Measurements from ENCODE around the gene MED6. TPM values are rescaled to one million over a fixed set of nuclear protein-coding genes. Genes with fewer than 3 reads are reported as not detected.
A peak's percentile ranks its signal among the peaks of the same experiment; 100 is the strongest.

MED6 gene
- total and polyA plus RNA-seq, 2 experiments from 2014 or later = 49.2 to 49.6 TPM

DNA sequence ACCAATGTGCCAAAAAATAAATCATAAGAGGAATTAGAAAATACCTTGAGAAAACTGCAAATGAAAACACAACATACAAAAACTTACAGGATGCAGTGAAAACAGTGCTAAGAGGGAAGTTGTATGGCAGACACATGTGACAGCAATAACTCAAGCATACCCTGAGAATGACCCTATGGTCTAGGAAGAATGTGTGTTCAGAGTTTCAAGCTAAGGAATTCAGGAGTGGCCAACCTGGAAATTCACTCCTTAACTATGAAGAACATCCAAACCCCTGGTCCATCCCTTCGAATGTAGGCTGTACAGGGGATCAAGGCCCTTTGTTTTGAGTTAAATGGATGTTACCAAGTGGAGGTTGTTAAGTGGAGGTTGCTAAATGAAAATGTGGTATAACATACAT, 24.5 kb upstream of the MED6 start:
- H3K27ac Mint-ChIP-seq = no peak overlapping the region
- TF ChIP-seq JUNB (IDR thresholded peaks at IDR 0.05; ENCODE audit: unreplicated experiment) = no peak
- no peak for TF ChIP-seq ZNF114 (CRISPR knock-in tag; IDR thresholded peaks at IDR 0.05)
- TF ChIP-seq, protein P1, sequence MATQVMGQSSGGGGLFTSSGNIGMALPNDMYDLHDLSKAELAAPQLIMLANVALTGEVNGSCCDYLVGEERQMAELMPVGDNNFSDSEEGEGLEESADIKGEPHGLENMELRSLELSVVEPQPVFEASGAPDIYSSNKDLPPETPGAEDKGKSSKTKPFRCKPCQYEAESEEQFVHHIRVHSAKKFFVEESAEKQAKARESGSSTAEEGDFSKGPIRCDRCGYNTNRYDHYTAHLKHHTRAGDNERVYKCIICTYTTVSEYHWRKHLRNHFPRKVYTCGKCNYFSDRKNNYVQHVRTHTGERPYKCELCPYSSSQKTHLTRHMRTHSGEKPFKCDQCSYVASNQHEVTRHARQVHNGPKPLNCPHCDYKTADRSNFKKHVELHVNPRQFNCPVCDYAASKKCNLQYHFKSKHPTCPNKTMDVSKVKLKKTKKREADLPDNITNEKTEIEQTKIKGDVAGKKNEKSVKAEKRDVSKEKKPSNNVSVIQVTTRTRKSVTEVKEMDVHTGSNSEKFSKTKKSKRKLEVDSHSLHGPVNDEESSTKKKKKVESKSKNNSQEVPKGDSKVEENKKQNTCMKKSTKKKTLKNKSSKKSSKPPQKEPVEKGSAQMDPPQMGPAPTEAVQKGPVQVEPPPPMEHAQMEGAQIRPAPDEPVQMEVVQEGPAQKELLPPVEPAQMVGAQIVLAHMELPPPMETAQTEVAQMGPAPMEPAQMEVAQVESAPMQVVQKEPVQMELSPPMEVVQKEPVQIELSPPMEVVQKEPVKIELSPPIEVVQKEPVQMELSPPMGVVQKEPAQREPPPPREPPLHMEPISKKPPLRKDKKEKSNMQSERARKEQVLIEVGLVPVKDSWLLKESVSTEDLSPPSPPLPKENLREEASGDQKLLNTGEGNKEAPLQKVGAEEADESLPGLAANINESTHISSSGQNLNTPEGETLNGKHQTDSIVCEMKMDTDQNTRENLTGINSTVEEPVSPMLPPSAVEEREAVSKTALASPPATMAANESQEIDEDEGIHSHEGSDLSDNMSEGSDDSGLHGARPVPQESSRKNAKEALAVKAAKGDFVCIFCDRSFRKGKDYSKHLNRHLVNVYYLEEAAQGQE (IDR thresholded peaks at IDR 0.05; ENCODE audit: unreplicated experiment) = no peak
- peaks cover 51% of the 10 kb centered on the region for H3K36me3 Mint-ChIP-seq (ENCODE audit: low read depth)

DNA sequence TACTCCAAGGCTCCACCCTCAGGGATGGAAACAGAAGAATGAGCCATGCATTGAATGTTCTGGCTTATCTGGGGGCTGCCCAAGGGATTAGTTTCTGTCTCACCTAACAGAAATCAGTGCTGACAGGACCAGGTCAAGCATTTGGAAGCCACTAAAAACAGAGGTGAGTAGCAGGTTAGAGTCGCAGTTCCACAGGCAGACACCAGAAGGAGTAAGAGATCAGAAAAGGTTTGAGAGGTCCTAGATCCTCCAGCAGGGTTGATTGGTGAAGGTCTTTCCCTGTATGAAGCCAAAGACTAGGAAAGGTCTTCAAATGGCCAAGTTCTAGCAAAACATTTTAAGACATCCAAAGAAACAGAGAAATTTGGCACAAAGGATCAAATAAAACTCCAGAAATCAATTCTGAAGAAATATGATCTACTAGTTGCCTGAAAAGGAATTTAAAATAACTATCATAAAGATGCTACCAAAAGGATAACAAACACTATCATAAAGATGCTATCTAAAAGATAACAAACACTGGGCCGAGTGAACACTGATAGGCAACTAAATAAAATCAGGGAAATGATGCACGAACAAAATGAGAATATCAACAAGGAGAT, 21.8 kb upstream of the MED6 start:
- ATAC-seq = peak; percentile 99
- TF ChIP-seq, protein P2, sequence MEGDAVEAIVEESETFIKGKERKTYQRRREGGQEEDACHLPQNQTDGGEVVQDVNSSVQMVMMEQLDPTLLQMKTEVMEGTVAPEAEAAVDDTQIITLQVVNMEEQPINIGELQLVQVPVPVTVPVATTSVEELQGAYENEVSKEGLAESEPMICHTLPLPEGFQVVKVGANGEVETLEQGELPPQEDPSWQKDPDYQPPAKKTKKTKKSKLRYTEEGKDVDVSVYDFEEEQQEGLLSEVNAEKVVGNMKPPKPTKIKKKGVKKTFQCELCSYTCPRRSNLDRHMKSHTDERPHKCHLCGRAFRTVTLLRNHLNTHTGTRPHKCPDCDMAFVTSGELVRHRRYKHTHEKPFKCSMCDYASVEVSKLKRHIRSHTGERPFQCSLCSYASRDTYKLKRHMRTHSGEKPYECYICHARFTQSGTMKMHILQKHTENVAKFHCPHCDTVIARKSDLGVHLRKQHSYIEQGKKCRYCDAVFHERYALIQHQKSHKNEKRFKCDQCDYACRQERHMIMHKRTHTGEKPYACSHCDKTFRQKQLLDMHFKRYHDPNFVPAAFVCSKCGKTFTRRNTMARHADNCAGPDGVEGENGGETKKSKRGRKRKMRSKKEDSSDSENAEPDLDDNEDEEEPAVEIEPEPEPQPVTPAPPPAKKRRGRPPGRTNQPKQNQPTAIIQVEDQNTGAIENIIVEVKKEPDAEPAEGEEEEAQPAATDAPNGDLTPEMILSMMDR (conservative IDR thresholded peaks at IDR 0.05; ENCODE audit: low read depth in 2 of 2) = peak; percentile 80 to 93
- TF ChIP-seq NANOG (IDR thresholded peaks at IDR 0.05; ENCODE audit: borderline replicate concordance) (no peak), ZNF462 (CRISPR knock-in tag; IDR thresholded peaks at IDR 0.05) (peak; percentile 95)

More for the DNA sequence above, 24.5 kb upstream of the MED6 start:
- Histone ChIP-seq H3F3A (replicated peaks; ENCODE audit: low read depth) (no peaks in the 10 kb centered on the region; the same call in 1 of the 2 replicates), H2AFZ (no peak overlapping the region), H3K36me3 (ENCODE audit: insufficient read depth) (0 out of 2 replicates have a peak, but pooled peaks cover 10% of the 10 kb centered on the region), H3K79me2 (replicated peaks; ENCODE audit: insufficient read depth) (no peaks in the 10 kb centered on the region), H3K27me3 (ENCODE audit: insufficient read depth) (no peaks in the 10 kb centered on the region), H4K20me1 (replicated peaks; ENCODE audit: insufficient read depth) (no peaks in the 10 kb centered on the region), H3K4me2 (no peak overlapping the region), H3K4me3 (no peak overlapping the region), H3K4me1 (ENCODE audit: insufficient read depth) (no peaks in the 10 kb centered on the region), H3K9me2 (ENCODE audit: insufficient read depth) (no peaks in the 10 kb centered on the region), H3K27ac (ENCODE audit: low read depth) (no peak overlapping the region)
- no peak for DNase-seq (ENCODE audit: low spot score)
- ATAC-seq = no peak
- H3K4me1 Mint-ChIP-seq = peaks cover 3% of the 10 kb centered on the region; the same call in 1 of the 3 replicates
- H3K27me3 Mint-ChIP-seq (ENCODE audit: insufficient read depth, low read depth, poor library complexity) = peaks cover 1% of the 10 kb centered on the region
- H3K9me3 Mint-ChIP-seq = peaks cover 39% of the 10 kb centered on the region
- no peak overlapping the region for H3K4me3 Mint-ChIP-seq

More for the DNA sequence above, 21.8 kb upstream of the MED6 start:
- Histone ChIP-seq H3K4me2 (no peak overlapping the region), H3K27me3 (ENCODE audit: insufficient read depth) (no peaks in the 10 kb centered on the region), H3K27ac (ENCODE audit: low read depth) (no peak overlapping the region), H3F3A (replicated peaks; ENCODE audit: low read depth) (no peaks in the 10 kb centered on the region; the same call in 1 of the 2 replicates), H3K79me2 (replicated peaks; ENCODE audit: insufficient read depth) (no peaks in the 10 kb centered on the region), H3K36me3 (ENCODE audit: insufficient read depth) (0 out of 2 replicates have a peak, but pooled peaks cover 10% of the 10 kb centered on the region), H3K4me3 (no peak overlapping the region), H2AFZ (no peak overlapping the region), H4K20me1 (replicated peaks; ENCODE audit: insufficient read depth) (no peaks in the 10 kb centered on the region), H3K4me1 (ENCODE audit: insufficient read depth) (no peaks in the 10 kb centered on the region), H3K9me2 (ENCODE audit: insufficient read depth) (no peaks in the 10 kb centered on the region)
- H3K27me3 Mint-ChIP-seq (ENCODE audit: insufficient read depth, low read depth, poor library complexity) = peaks cover 3% of the 10 kb centered on the region
- H3K4me3 Mint-ChIP-seq = no peak overlapping the region
- H3K36me3 Mint-ChIP-seq (ENCODE audit: low read depth) = peaks cover 41% of the 10 kb centered on the region
- H3K9me3 Mint-ChIP-seq = peaks cover 33% of the 10 kb centered on the region
- peak; percentile 91 for DNase-seq (ENCODE audit: low spot score)
- peaks cover 12% of the 10 kb centered on the region; the same call in 2 of the 3 replicates for H3K4me1 Mint-ChIP-seq
- no peak overlapping the region for H3K27ac Mint-ChIP-seq

Data from GM23338 (cell line).